Fibroblast of the aortic adventitia (primary cell): Measurements from ENCODE around the gene DNMT3A. TPM values are rescaled to one million over a fixed set of nuclear protein-coding genes. Genes with fewer than 3 reads are reported as not detected.

ENCODE experiments used
- DNase-seq: peaks from one replicate; pipeline ENCODE4 v3.0.0-alpha.2; 2010; ENCODE audit warnings: low read depth
- H3K4me3 ChIP-seq: 2 replicates; pipeline ENCODE4 v1.5.1; 2011; ENCODE audit warnings: low read depth, mild to moderate bottlenecking, control low read depth, low read length, moderate library complexity
- CTCF ChIP-seq: IDR thresholded peaks from 2 replicates; pipeline ENCODE4 v1.5.1; 2011; ENCODE audit warnings: mild to moderate bottlenecking, low read length, control low read depth, inconsistent platforms; ENCODE audit not compliant: insufficient read depth
- total RNA-seq: library from RNA; depleted of rRNA; stranded (reverse); fragments of >200 nt; gene quantifications from 2 replicates; pipeline ENCODE4 v1.2.3, GENCODE V29; 2012; ENCODE audit warnings: low replicate concordance

The DNMT3A gene
- total RNA-seq, 1 donor: 10.8 TPM

GRCh38 chr2:25265802-25266201 is 75.9 kb downstream of the DNMT3A start:
- H3K4me3 ChIP-seq: no peak overlapping the region
- peak; percentile 11 for DNase-seq
- TF ChIP-seq CTCF: no peak

GRCh38 chr2:25265001-25265400 is 76.7 kb downstream of the DNMT3A start:
- DNase-seq: peak; percentile 10
- TF ChIP-seq CTCF: no peak

GRCh38 chr2:25262288-25262687 is 79.4 kb downstream of the DNMT3A start:
- no peak overlapping the region for H3K4me3 ChIP-seq
- no peak for DNase-seq
- TF ChIP-seq CTCF: no peak

More at GRCh38 chr2:25265001-25265400, 76.7 kb downstream of the DNMT3A start:
- H3K4me3 ChIP-seq: no peak overlapping the region

GRCh38 chr2:25259737-25260124 is 82.0 kb downstream of the DNMT3A start:
- DNase-seq: no peak
- no peak overlapping the region for H3K4me3 ChIP-seq
- no peak for TF ChIP-seq CTCF

- DNase-seq: no peak
- H3K4me3 ChIP-seq: no peak overlapping the region
- TF ChIP-seq CTCF: no peak
These were observed 82.6 kb downstream of the DNMT3A start for GRCh38 chr2:25258847-25259736.

GRCh38 chr2:25257931-25258846 is 83.5 kb downstream of the DNMT3A start:
- no peak overlapping the region for H3K4me3 ChIP-seq
- DNase-seq: no peak
- peak; percentile 5 for TF ChIP-seq CTCF
